A549 (cell line): ENCODE results near the gene CNKSR3. TPM values are rescaled to one million over a fixed set of nuclear protein-coding genes. Genes with fewer than 3 reads are reported as not detected.

Source experiments
- ATAC-seq, 2 experiments: fragments of 200-7000 bp in 1 of 2; fragments of >200 bp in 1 of 2; cut with Nextera tagmentation in 1 of 2; cut with Tn5 transposase in 1 of 2; 3 replicates each; pipeline versions ENCODE4 v1.8.0 to v1.9.1; 2018 to 2020; ENCODE audit warnings: mild to moderate bottlenecking in 1 of 2, moderate library complexity in 1 of 2
- CTCF ChIA-PET: fragments of 300-600 bp; sonication (Branson Sonifier 250); formaldehyde crosslinking; extraction: SDS; loops from one replicate; lab custom pipeline; 2021; ENCODE audit warnings: antibody characterized with exemption, inconsistent platforms; lab: Yijun Ruan, JAX
- POLR2A ChIA-PET: fragments of 350-600 bp; formaldehyde crosslinking; extraction: SDS; loops from one replicate; lab custom pipeline; 2021; ENCODE audit warnings: antibody characterized with exemption, inconsistent platforms; lab: Yijun Ruan, JAX
- DNase-seq, 2 experiments: peaks; one replicate each; pipeline versions ENCODE4 v3.0.0 to v3.0.0-alpha.2; 2011 to 2016; ENCODE audit warnings: low read depth in 1 of 2, low spot score in 1 of 2
- FAIRE-seq: peaks from 2 replicates; lab custom pipeline; 2011; peaks lifted over from hg19 to GRCh38; lab: Jason Lieb, UNC
- H3K27ac ChIP-seq, 2 experiments: fragments of >200 bp; sonication (Bioruptor Twin); formaldehyde crosslinking; 3 replicates each; pipeline ENCODE4 v1.5.1; 2016 to 2017
- H3K4me1 ChIP-seq: fragments of >200 bp; sonication (Bioruptor Twin); formaldehyde crosslinking; 3 replicates; pipeline ENCODE4 v1.6.1; 2016
- H3K4me2 ChIP-seq: fragments of >200 bp; sonication (Bioruptor Twin); formaldehyde crosslinking; 3 replicates; pipeline ENCODE4 v1.6.1; 2016
- H3K4me3 ChIP-seq: fragments of >200 bp; sonication (Bioruptor Twin); formaldehyde crosslinking; 3 replicates; pipeline ENCODE4 v1.5.1; 2016
- H3K9me3 ChIP-seq: fragments of >200 bp; sonication (Bioruptor Twin); formaldehyde crosslinking; 3 replicates; pipeline ENCODE4 v1.6.1; 2016
- BHLHE40 ChIP-seq: IDR thresholded peaks from 2 replicates; pipeline ENCODE4 v1.6.1; 2012; ENCODE audit warnings: low read depth, low read length, inconsistent platforms
- EHF ChIP-seq: fragments of 250-450 bp; sonication (Bioruptor Pico); IDR thresholded peaks from 2 replicates; pipeline ENCODE4 v1.5.0; 2020; ENCODE audit warnings: mild to moderate bottlenecking
- EHMT2 ChIP-seq: fragments of 200-600 bp; sonication (generic); IDR thresholded peaks from 2 replicates; pipeline ENCODE4 v1.6.1; 2016; ENCODE audit warnings: antibody characterized with exemption, low read depth, mild to moderate bottlenecking, moderate library complexity
- EP300 ChIP-seq, 2 experiments: fragments of >200 bp; sonication (Bioruptor Twin); formaldehyde crosslinking; IDR thresholded peaks; 2 replicates in 1 of 2; 3 replicates in 1 of 2; pipeline ENCODE4 v1.6.1; 2016 to 2017
- FOSB ChIP-seq: fragments of 250-450 bp; sonication (Bioruptor Pico); IDR thresholded peaks from 2 replicates; pipeline ENCODE4 v1.5.0; 2020; ENCODE audit warnings: mild to moderate bottlenecking, moderate library complexity
- FOXS1 ChIP-seq: fragments of 250-450 bp; sonication (Bioruptor Pico); IDR thresholded peaks from 2 replicates; pipeline ENCODE4 v1.5.0; 2020; ENCODE audit warnings: mild to moderate bottlenecking, moderate library complexity
- HEYL ChIP-seq: fragments of 250-450 bp; sonication (Bioruptor Pico); IDR thresholded peaks from 2 replicates; pipeline ENCODE4 v1.8.0; 2021; ENCODE audit warnings: mild to moderate bottlenecking, moderate library complexity
- HOXA7 ChIP-seq: fragments of 250-450 bp; sonication (Bioruptor Pico); IDR thresholded peaks from 2 replicates; pipeline ENCODE4 v1.5.0; 2020; ENCODE audit warnings: mild to moderate bottlenecking, moderate library complexity
- JUNB ChIP-seq: fragments of >200 bp; sonication (Bioruptor Twin); formaldehyde crosslinking; IDR thresholded peaks from 2 replicates; pipeline ENCODE4 v1.6.1; 2016
- KDM5A ChIP-seq: fragments of 200-600 bp; sonication (generic); IDR thresholded peaks from 2 replicates; pipeline ENCODE4 v1.6.1; 2016; ENCODE audit warnings: antibody characterized with exemption, mild to moderate bottlenecking
- NR3C1 ChIP-seq: fragments of >200 bp; sonication (Bioruptor Twin); formaldehyde crosslinking; IDR thresholded peaks from 3 replicates; pipeline ENCODE4 v1.6.1; 2017
- SREBF2 ChIP-seq: fragments of 450-650 bp; IDR thresholded peaks from 2 replicates; pipeline ENCODE4 v1.6.1; 2014; ENCODE audit warnings: mild to moderate bottlenecking, moderate library complexity
- TFCP2L1 ChIP-seq: fragments of 250-450 bp; sonication (Bioruptor Pico); IDR thresholded peaks from 2 replicates; pipeline ENCODE4 v1.5.0; 2021; ENCODE audit warnings: mild to moderate bottlenecking
- TP53 ChIP-seq: fragments of 250-450 bp; sonication (Bioruptor Pico); IDR thresholded peaks from 2 replicates; pipeline ENCODE4 v1.5.0; 2021; ENCODE audit warnings: mild to moderate bottlenecking, moderate library complexity
- ZC3H11A ChIP-seq: fragments of 450-650 bp; IDR thresholded peaks from 2 replicates; pipeline ENCODE4 v1.6.1; 2014; ENCODE audit warnings: antibody characterized with exemption, mild to moderate bottlenecking
- ZNF302 ChIP-seq: fragments of 250-450 bp; sonication (Bioruptor Pico); IDR thresholded peaks from 2 replicates; pipeline ENCODE4 v1.9.0; 2021; ENCODE audit warnings: inconsistent platforms, mild to moderate bottlenecking, moderate library complexity
- ZSCAN20 ChIP-seq: fragments of 250-450 bp; sonication (Bioruptor Pico); IDR thresholded peaks from 2 replicates; pipeline ENCODE4 v1.8.0; 2022; ENCODE audit warnings: mild to moderate bottlenecking, moderate library complexity
- WGBS: methylation state at CpG from one replicate; pipeline ENCODE4 v1.1.6; 2017; ENCODE audit errors: missing lambda C conversion rate; 5-methylcytosine and 5-hydroxymethylcytosine counted together
- polyA plus RNA-seq, 4 experiments: library from polyadenylated mRNA; depleted of rRNA in 3 of 4; stranded (reverse); fragments of >200 nt; fragmentation: RNase III in 1 of 4; extraction: RNeasy Plus Mini Kit Qiagen cat#74134 plus additional on column Dnase treatment in 1 of 4; gene quantifications; 2 replicates in 3 of 4; 3 replicates in 1 of 4; pipeline ENCODE4 v1.2.3, GENCODE V29; 2011 to 2017
- TF ChIP-seq, protein P1 (sequence below): fragments of 250-450 bp; sonication (Bioruptor Pico); IDR thresholded peaks from 2 replicates; pipeline ENCODE4 v1.5.0; 2021; ENCODE audit warnings: mild to moderate bottlenecking, moderate library complexity, borderline replicate concordance
- TF ChIP-seq, protein P2 (sequence below): IDR thresholded peaks from 2 replicates; pipeline ENCODE4 v1.6.1; 2012; ENCODE audit warnings: low read depth, borderline replicate concordance
- TF ChIP-seq, protein P3 (sequence below): fragments of 450-650 bp; IDR thresholded peaks from 2 replicates; pipeline ENCODE4 v1.6.1; 2014; ENCODE audit warnings: antibody characterized with exemption
- TF ChIP-seq, protein P4 (sequence below): fragments of >200 bp; sonication (Bioruptor Twin); formaldehyde crosslinking; IDR thresholded peaks from 2 replicates; pipeline ENCODE4 v1.6.1; 2016
- TF ChIP-seq, protein P5 (sequence below): fragments of 250-450 bp; sonication (Bioruptor Pico); IDR thresholded peaks from 2 replicates; pipeline ENCODE4 v1.5.0; 2020; ENCODE audit warnings: low read depth, mild to moderate bottlenecking, moderate library complexity

Gene CNKSR3
- polyA plus RNA-seq, 2 of the 4 experiments (the other 2 are of a cell fraction): 2.9 to 3.5 TPM

DNA sequence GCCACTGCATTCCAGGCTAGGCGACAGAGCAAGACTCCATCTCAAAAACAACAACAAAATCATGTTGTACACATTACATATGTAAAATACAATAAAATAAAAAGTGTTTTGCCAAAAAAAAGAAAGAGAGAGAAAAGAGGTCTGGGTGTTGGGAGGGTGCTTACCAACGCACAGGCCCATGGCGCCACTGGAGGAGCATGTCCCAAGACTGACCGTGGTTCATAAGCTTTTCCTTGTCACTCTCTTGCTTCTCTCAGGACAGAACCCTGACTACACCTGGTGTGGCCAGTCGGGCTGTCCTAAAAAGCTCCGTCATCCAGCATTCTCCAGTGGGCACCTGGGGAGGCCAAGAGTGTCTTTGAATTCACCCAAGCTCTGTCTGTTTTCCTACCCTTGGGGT, 48.0 kb upstream of the CNKSR3 start:
- 86% methylated on average over 6 of the region's 6 CpGs for WGBS
- Histone ChIP-seq H3K4me1 (peaks cover 15% of the 10 kb centered on the region), H3K4me2 (no peak overlapping the region), H3K9me3 (no peaks in the 10 kb centered on the region), H3K27ac (no peak overlapping the region), H3K4me3 (no peak overlapping the region)
- TF ChIP-seq ZSCAN20 (no peak), ZNF302 (CRISPR knock-in tag) (no peak), NR3C1 (no peak), TP53 (CRISPR knock-in tag) (no peak), SREBF2 (no peak), FOSB (CRISPR knock-in tag) (no peak), JUNB (no peak), BHLHE40 (no peak), ZC3H11A (no peak), EHMT2 (no peak), HEYL (CRISPR knock-in tag) (no peak), EHF (CRISPR knock-in tag) (no peak), EP300 (IDR thresholded peaks at IDR 0.05) (no peak)
- TF ChIP-seq, protein P1, sequence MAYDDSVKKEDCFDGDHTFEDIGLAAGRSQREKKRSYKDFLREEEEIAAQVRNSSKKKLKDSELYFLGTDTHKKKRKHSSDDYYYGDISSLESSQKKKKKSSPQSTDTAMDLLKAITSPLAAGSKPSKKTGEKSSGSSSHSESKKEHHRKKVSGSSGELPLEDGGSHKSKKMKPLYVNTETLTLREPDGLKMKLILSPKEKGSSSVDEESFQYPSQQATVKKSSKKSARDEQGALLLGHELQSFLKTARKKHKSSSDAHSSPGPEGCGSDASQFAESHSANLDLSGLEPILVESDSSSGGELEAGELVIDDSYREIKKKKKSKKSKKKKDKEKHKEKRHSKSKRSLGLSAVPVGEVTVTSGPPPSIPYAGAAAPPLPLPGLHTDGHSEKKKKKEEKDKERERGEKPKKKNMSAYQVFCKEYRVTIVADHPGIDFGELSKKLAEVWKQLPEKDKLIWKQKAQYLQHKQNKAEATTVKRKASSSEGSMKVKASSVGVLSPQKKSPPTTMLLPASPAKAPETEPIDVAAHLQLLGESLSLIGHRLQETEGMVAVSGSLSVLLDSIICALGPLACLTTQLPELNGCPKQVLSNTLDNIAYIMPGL (CRISPR knock-in tag): no peak
- TF ChIP-seq, protein P2, sequence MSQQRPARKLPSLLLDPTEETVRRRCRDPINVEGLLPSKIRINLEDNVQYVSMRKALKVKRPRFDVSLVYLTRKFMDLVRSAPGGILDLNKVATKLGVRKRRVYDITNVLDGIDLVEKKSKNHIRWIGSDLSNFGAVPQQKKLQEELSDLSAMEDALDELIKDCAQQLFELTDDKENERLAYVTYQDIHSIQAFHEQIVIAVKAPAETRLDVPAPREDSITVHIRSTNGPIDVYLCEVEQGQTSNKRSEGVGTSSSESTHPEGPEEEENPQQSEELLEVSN: no peak
- TF ChIP-seq, protein P3, sequence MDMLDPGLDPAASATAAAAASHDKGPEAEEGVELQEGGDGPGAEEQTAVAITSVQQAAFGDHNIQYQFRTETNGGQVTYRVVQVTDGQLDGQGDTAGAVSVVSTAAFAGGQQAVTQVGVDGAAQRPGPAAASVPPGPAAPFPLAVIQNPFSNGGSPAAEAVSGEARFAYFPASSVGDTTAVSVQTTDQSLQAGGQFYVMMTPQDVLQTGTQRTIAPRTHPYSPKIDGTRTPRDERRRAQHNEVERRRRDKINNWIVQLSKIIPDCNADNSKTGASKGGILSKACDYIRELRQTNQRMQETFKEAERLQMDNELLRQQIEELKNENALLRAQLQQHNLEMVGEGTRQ: no peak
- ChIA-PET POLR2A (no interaction called here), CTCF (interaction anchor here (0.6 to 0.8 kb wide), 3 partner anchors 8 to 58 kb away, joined by 3 to 4 read pairs (median 3); no protein-coding TSS in a partner anchor)
- DNase-seq: no peak
- FAIRE-seq: no peak
- no peak for ATAC-seq

DNA sequence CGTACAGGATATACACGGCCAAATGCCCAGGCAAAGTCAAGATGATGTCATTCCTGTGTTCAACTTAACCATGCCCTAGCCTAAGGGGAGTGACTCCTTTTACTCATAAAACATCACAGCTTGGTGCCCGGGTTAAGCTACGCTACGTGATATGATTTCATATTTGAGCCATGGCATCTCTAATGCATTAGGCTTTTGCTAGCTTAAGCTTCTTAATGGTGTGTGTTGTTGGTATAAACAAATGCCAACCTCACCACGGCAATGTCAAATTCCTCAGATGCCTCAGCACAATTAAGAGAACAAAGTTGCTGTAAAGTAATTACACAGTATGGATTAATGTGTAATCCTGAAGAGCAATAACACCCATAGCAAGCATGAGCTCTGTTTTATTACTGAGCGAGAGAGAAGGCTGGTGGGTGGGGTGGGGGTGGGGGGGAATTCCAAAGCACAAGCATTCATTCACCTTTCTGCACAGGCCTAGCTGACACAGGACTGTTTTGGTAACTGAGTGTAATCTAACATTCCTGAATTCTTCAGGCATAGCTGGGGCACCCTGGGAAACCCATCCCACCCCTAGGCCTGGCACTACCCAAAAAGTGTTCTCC, 44.7 kb upstream of the CNKSR3 start:
- 6% methylated on average over 6 of the region's 7 CpGs for WGBS
- CTCF ChIA-PET: interaction anchor here (0.6 to 1.7 kb wide), 2 partner anchors 16 to 18 kb away, joined by 3 to 4 read pairs; no protein-coding TSS in a partner anchor
- no peak for TF ChIP-seq FOXS1 (CRISPR knock-in tag)
- TF ChIP-seq, protein P3: no peak
- TF ChIP-seq TFCP2L1 (CRISPR knock-in tag): no peak
- no peak for TF ChIP-seq FOSB (CRISPR knock-in tag)
- TF ChIP-seq ZNF302 (CRISPR knock-in tag): no peak
- TF ChIP-seq, protein P4, sequence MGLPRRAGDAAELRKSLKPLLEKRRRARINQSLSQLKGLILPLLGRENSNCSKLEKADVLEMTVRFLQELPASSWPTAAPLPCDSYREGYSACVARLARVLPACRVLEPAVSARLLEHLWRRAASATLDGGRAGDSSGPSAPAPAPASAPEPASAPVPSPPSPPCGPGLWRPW: no peak
- no peak for TF ChIP-seq ZC3H11A
- no peak for TF ChIP-seq KDM5A
- TF ChIP-seq HOXA7 (CRISPR knock-in tag): no peak
- TF ChIP-seq, protein P5, sequence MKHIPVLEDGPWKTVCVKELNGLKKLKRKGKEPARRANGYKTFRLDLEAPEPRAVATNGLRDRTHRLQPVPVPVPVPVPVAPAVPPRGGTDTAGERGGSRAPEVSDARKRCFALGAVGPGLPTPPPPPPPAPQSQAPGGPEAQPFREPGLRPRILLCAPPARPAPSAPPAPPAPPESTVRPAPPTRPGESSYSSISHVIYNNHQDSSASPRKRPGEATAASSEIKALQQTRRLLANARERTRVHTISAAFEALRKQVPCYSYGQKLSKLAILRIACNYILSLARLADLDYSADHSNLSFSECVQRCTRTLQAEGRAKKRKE: no peak
- TF ChIP-seq, protein P2: no peak
- Histone ChIP-seq H3K4me1 (peaks cover 15% of the 10 kb centered on the region), H3K27ac (peak overlapping the region; percentile 22 to 50; a peak in 3 of 6 replicates), H3K4me2 (peak overlapping the region; percentile 68), H3K4me3 (no peak overlapping the region), H3K9me3 (no peaks in the 10 kb centered on the region)
- FAIRE-seq: no peak
- peak; percentile 93 for ATAC-seq
- POLR2A ChIA-PET: no interaction called here
- peak; percentile 22 to 61 for DNase-seq
